ENCODE results near the gene GATA6.

The GATA6 gene

DNA sequence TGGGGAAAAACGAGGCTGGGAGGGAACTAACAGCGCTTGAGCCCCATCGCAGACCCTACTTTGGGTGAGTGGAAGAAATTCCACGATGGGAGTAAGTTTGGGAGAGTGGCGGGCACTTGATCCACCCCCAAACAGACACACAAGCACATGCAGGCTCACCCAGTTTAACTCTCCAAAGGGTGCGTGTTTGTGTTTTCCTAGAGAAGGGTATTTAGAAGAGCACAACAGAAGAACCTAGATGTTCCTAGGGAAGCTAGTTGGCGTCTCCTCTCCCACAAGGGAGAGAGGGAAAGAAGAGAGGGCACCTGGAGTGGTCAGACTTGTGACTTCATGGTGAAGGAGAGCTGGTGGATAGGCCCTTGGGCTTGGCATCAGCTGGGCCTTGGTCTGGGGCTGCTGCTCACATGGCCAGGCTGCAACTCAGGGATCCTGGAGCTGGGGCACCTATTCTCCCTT lies 3.2 kb downstream of the GATA6 start:
- Histone ChIP-seq H3K36me3 (peaks cover 37% of the 10 kb centered on the region), H3K4me3 (no peak overlapping the region), H3K27ac (no peak overlapping the region), H3K9me3 (peaks cover 17% of the 10 kb centered on the region; the same call in 1 of the 2 replicates), H3K27me3 (peaks cover 11% of the 10 kb centered on the region), H3K4me1 (peaks cover 24% of the 10 kb centered on the region), H3K4me2 (no peak overlapping the region), H3K9ac (no peak overlapping the region), H4K20me1 (peaks cover 33% of the 10 kb centered on the region)
- no peak for TF ChIP-seq Cebpa-rat (IDR thresholded peaks at IDR 0.05)

DNA sequence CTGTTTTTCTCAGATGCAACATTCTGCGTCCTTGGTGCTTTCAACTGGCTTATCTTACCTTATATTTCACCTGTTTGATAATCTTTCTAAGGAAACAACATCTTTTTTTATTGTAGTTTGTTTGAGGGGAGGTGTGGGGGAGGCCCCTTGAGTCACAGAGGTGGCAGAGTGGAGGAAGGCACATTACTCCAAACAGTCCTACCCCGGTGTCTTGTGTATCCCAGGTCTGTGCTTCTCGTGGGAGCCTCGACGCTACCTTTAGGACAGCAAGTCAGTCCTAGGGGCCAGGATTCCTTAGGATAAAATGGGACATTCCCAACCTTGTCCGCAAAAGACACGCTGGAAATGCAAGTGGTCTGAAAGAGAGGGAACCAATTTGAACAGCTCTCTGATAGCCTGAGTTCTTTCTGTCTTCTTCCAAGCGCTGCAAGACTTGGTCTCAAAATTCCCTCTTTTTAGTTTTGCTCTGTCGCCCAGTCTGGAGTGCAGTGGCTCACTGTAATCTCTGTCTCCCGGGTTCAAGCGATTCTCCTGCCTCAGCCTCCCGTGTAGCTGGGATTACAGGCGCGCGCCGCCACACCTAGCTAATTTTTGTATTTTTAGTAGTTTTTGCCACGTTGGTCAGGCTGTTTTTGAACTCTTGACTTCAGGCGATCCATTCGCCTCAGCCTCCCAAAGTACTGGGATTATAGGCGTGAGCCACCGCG lies 4.0 kb downstream of the GATA6 start:
- TF ChIP-seq Cebpa-rat (IDR thresholded peaks at IDR 0.05), result no peak
- peaks cover 3% of the 10 kb centered on the region for H3K27me3 ChIP-seq
- peaks cover 30% of the 10 kb centered on the region for H4K20me1 ChIP-seq
- H3K27ac ChIP-seq, result no peak overlapping the region
- H3K36me3 ChIP-seq, result peaks cover 44% of the 10 kb centered on the region
- H3K4me3 ChIP-seq, result no peak overlapping the region
- no peak overlapping the region for H3K4me2 ChIP-seq
- H3K9ac ChIP-seq, result no peak overlapping the region
- H3K9me3 ChIP-seq, result peaks cover 16% of the 10 kb centered on the region; the same call in 1 of the 2 replicates
- H3K4me1 ChIP-seq, result peaks cover 23% of the 10 kb centered on the region

DNA sequence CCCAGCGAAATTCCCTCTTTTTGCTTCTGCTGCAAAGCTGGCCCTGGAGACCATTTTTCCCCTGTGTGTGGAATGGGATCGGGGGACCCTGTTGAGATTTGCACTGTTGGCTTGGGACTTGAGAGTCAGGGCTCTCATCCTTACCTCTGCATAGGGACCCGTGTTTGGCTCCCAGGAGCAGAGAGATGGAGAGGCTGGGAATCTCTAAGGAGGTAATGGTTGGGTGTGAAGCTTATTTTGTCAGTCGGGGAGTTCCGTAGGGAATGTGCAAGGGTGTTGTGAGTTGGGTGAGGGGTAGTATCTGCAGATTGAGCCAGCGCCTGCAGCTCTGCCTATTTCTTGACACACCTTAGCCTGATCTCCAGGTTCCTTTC lies 4.5 kb downstream of the GATA6 start:
- Histone ChIP-seq H3K4me3 (no peak overlapping the region), H3K27ac (no peak overlapping the region), H4K20me1 (peaks cover 30% of the 10 kb centered on the region), H3K9me3 (peaks cover 16% of the 10 kb centered on the region; the same call in 1 of the 2 replicates), H3K9ac (no peak overlapping the region), H3K4me1 (peaks cover 20% of the 10 kb centered on the region), H3K27me3 (no peaks in the 10 kb centered on the region), H3K36me3 (peaks cover 47% of the 10 kb centered on the region), H3K4me2 (no peak overlapping the region)
- no peak for TF ChIP-seq Cebpa-rat (IDR thresholded peaks at IDR 0.05)

DNA sequence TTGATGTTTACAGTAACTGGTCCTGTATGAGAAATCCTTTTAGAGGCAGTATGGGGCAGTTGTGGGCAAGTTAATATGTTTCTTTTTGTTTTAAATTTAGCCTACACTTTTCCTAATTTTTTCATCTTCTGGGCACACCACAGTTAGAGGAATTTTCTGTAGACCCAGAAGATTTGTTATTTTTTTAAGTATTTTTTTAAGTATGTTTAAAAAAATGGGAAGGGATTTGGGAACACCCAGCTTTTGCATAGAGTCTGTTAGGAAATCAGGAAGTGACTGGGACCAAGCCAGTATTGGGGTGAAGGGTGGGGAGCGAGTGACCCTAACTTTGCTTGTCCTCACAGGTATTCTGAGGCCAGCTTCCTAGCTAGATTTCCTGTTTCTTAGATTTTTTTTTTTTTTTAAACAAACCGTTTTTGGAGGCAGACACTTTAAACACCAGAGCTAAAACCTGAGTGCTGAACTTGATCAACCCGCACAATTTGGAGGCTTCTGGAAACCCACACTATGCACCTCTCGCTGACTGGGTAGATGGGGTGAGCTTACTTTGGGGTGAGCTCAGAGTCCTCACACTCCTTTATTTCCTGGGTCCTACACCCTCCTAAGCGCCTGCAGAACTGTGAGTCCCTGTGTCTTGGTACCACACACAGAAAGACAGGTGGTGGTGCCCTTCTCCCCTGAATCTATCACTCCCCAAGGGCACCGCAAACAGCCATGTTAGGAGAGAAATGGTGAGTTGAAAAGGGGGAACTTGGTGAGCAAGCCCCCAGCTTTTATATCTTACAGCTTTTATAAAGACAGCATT lies 5.2 kb downstream of the GATA6 start:
- Histone ChIP-seq H3K4me3 (no peak overlapping the region), H3K36me3 (peaks cover 52% of the 10 kb centered on the region), H3K9ac (no peak overlapping the region), H3K27ac (no peak overlapping the region), H3K4me1 (peaks cover 20% of the 10 kb centered on the region), H3K9me3 (peaks cover 16% of the 10 kb centered on the region; the same call in 1 of the 2 replicates), H3K4me2 (no peak overlapping the region; the same call in 1 of the 2 replicates), H4K20me1 (peaks cover 30% of the 10 kb centered on the region), H3K27me3 (no peaks in the 10 kb centered on the region)
- TF ChIP-seq Cebpa-rat (IDR thresholded peaks at IDR 0.05), result no peak

DNA sequence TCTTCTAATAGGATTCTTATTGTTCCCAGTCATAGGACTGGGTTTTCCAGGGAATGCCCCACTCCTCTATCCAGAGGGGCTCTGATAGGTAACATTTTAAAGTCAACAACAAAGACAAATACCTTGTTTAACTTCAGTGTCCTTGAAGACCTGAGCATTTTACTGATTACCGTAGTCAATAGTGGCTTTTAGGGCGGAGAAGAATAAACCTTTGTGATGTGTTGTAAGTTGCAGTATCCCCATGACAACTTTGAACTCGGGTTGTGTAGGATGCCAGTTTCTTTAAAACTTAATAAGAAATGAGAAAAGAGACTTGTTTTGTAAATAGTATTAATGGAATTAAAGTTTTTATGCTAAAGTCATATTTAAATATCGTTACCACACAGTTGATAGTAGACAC lies 6.0 kb downstream of the GATA6 start:
- Histone ChIP-seq H3K27me3 (no peaks in the 10 kb centered on the region), H3K4me2 (no peak overlapping the region), H3K9me3 (peaks cover 16% of the 10 kb centered on the region; the same call in 1 of the 2 replicates), H3K4me1 (peaks cover 20% of the 10 kb centered on the region), H3K9ac (no peak overlapping the region), H3K4me3 (no peak overlapping the region), H3K36me3 (peaks cover 52% of the 10 kb centered on the region), H4K20me1 (peaks cover 30% of the 10 kb centered on the region), H3K27ac (no peak overlapping the region)
- no peak for TF ChIP-seq Cebpa-rat (IDR thresholded peaks at IDR 0.05)

DNA sequence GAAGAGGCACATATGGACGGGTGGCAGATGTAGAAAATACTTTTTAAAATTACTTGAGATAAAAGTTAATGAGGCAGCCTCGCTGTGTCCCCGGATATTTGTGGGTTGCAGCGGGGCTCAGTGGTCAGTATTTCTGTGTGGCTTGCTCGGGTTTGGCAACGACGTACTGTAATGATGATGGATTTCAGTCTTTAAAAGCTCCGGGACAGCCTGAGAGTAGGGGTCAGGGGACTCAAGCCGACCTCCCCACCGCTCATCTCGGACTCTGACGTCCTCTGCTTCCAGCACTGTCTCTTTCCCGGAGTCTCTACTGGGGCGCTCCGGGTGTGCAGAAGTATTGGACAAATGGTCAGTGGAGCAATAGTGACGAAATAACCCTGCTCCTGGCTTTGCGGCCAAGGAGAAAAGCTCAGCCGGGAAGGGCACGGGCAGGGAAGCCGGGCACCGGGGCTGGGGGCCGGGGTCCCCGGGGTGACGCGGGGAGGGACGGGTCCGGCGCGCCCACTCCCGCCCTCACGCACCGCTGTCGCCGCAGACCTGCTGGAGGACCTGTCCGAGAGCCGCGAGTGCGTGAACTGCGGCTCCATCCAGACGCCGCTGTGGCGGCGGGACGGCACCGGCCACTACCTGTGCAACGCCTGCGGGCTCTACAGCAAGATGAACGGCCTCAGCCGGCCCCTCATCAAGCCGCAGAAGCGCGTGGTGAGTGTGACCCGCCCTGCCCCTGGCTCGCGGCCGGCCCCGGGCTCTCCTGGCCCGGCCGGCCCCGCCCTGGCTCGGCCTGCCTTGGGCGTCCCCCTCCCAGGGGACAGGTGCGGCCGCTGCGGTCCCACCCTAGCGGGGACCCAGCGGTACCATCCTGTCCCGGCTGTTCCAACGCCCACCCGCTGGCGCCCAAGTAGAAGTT lies 7.3 kb downstream of the GATA6 start:
- Histone ChIP-seq H3K4me2 (no peak overlapping the region), H3K27me3 (no peaks in the 10 kb centered on the region), H3K4me1 (peaks cover 13% of the 10 kb centered on the region; the same call in 1 of the 2 replicates), H3K27ac (no peak overlapping the region), H3K4me3 (no peak overlapping the region), H3K36me3 (peaks cover 56% of the 10 kb centered on the region), H3K9me3 (peaks cover 13% of the 10 kb centered on the region; the same call in 1 of the 2 replicates), H3K9ac (no peak overlapping the region), H4K20me1 (peaks cover 30% of the 10 kb centered on the region)
- TF ChIP-seq Cebpa-rat (IDR thresholded peaks at IDR 0.05), result no peak

DNA sequence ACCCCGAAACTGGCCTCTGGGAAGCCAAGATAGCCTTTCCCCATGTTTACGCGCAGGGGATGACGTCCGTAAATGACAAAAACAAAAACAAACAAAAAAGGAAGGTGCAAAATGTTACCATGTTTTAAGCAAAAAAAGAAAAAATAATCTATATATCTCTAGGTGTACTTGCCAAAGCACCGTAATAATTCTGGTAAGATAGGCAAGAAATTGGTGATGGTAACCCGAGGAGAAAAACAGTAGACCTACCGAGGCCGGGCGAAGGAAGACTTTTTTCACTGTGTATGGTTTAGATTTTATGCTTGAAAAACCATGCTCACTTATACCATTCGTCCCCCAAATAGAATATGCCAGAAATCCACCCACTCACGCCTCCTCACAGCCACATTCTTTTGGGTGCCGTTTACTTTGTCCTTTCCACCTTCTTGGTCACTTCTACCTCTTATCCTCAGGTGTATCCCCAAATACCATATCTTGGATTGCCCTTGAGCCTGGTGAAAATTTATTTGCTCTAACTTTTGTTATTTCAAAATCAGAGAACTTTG lies 8.0 kb downstream of the GATA6 start:
- H3K4me3 ChIP-seq, result no peak overlapping the region
- H3K27me3 ChIP-seq, result no peaks in the 10 kb centered on the region
- H4K20me1 ChIP-seq, result peaks cover 25% of the 10 kb centered on the region
- H3K9ac ChIP-seq, result no peak overlapping the region
- H3K27ac ChIP-seq, result no peak overlapping the region
- TF ChIP-seq Cebpa-rat (IDR thresholded peaks at IDR 0.05), result no peak
- peaks cover 55% of the 10 kb centered on the region for H3K36me3 ChIP-seq
- H3K4me1 ChIP-seq, result peaks cover 13% of the 10 kb centered on the region; the same call in 1 of the 2 replicates
- H3K9me3 ChIP-seq, result peaks cover 10% of the 10 kb centered on the region; the same call in 1 of the 2 replicates
- H3K4me2 ChIP-seq, result no peak overlapping the region

DNA sequence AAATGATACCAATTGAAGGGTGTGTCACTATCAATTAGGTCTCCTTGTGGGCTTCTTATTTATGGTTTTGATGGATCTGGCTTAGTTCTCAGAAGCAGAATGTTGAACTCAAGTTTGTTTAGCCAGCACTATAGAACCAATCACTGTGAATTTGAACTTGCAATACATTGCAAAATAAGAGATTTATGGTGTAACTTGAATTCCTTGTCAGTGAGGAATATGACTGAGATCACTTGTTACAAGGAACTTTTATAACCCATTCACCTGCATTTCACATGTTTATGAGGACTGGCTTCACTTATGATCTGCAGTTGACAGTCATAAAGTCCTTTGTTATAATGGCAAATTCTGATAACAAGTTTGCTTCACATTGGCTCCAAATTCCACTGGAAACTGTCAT lies 9.8 kb downstream of the GATA6 start:
- peaks cover 7% of the 10 kb centered on the region; the same call in 1 of the 2 replicates for H4K20me1 ChIP-seq
- H3K4me2 ChIP-seq, result no peak overlapping the region
- peaks cover 10% of the 10 kb centered on the region; the same call in 1 of the 2 replicates for H3K9me3 ChIP-seq
- H3K9ac ChIP-seq, result no peak overlapping the region
- no peak overlapping the region for H3K27ac ChIP-seq
- no peaks in the 10 kb centered on the region for H3K27me3 ChIP-seq
- no peak for TF ChIP-seq Cebpa-rat (IDR thresholded peaks at IDR 0.05)
- H3K36me3 ChIP-seq, result peaks cover 60% of the 10 kb centered on the region
- peaks cover 7% of the 10 kb centered on the region; the same call in 1 of the 2 replicates for H3K4me1 ChIP-seq
- H3K4me3 ChIP-seq, result no peak overlapping the region

DNA sequence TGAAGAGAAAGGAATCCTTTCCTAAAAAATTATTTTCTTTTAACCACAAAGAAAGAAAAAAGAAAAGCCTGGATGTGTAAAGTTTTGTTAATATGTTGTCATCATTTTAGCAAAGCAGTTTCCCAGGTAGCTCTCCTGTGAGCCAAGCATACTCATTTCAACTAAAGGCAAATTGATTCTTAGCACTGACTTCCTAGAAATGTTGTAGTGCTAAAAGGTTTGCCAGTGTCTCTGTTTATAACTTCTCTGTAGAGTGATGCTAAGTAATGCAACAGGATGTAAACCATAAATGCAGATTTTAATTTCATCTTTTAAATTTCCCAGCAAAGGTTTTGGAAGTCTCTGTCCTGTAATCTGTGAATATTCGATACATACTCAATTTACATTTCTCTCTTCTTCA lies 10.2 kb downstream of the GATA6 start:
- peaks cover 3% of the 10 kb centered on the region; the same call in 1 of the 2 replicates for H4K20me1 ChIP-seq
- no peak overlapping the region for H3K4me3 ChIP-seq
- H3K9ac ChIP-seq, result no peak overlapping the region
- no peaks in the 10 kb centered on the region for H3K27me3 ChIP-seq
- peaks cover 3% of the 10 kb centered on the region; the same call in 1 of the 2 replicates for H3K4me1 ChIP-seq
- TF ChIP-seq Cebpa-rat (IDR thresholded peaks at IDR 0.05), result no peak
- H3K36me3 ChIP-seq, result peaks cover 65% of the 10 kb centered on the region
- no peak overlapping the region for H3K4me2 ChIP-seq
- H3K27ac ChIP-seq, result no peak overlapping the region
- H3K9me3 ChIP-seq, result peaks cover 10% of the 10 kb centered on the region; the same call in 1 of the 2 replicates
